Measurements from ENCODE around the gene DDX24.

DDX24 gene

DNA sequence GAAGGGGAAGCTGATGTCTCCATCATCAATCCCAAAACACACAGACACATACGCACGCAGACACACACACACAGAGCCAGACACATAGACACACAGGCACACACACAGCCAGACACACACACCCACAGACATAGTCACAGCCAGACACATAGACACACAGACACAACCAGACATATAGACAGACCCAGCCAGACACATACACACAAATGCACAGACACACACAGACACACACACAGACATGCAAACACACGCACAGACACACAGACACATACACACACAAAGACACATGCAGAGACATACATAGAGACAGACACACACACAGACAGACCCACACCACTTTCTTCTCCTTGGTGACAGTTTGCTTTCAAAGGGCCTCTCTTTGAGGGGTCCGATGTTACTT, 77.6 kb downstream of the DDX24 start:
- no peak for DNase-seq

DNA sequence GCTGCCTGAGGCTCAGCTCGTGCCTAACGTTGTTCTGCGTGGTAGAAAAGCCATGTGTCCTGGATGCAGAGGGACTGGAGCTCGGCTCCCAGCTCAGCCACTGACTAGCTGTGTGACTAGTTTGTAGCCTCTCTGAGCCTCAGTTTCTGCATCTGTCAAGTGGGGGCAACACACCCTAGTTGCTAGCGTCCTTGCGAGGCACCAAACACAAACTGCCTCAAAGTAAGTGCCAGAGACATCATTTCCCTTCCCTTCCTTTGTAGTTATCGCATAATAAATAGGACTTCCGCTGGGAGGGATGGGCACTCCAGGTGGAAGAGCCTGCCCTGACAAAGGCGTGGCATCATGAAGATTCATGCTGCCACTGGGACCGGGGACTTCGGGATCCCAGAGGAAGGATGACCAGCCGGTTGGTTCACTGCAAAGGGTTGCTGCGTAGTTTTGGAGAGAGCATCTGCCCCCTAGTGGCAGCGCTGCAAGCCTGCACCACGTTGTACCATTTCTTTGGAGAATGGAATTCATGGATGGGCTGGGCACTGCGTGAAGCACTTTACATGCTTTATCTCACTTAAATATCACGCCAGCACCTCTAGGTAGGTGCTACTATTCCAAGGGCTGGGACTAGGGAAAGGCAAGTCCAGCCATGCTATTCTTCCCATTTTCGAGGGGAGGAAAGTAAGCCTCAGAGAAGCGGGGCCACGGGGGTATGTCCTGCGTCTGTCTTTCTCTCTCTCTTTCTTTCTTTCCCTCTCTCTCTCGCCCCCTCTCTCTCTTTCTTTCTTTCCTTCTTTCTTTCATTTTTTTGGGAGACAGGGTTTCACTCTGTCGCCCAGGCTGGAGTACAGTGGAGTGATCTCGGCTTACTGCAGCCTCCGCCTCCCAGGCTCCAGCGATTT, 79.3 kb downstream of the DDX24 start:
- peak; percentile 50 to 52 for DNase-seq

DNA sequence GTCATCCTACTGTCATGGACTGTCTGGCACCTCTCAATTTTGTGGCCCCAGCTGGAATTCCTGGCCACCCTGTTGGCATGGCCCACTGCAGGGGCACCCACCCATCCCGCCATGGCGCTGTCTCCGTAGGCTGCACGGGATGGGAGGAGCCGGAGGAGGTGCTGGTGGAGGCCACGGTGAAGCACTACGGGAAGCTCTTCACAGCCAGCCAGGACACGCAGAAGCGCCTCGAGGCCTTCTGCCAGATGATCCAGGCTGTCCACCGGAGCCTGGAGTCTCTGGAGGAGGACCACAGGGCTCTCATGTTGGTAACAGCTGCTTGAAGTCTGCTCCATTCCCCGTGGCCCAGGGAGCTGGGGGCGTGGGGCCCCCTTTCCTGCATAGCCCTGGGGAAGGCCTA, 80.0 kb downstream of the DDX24 start:
- no peak for DNase-seq

DNA sequence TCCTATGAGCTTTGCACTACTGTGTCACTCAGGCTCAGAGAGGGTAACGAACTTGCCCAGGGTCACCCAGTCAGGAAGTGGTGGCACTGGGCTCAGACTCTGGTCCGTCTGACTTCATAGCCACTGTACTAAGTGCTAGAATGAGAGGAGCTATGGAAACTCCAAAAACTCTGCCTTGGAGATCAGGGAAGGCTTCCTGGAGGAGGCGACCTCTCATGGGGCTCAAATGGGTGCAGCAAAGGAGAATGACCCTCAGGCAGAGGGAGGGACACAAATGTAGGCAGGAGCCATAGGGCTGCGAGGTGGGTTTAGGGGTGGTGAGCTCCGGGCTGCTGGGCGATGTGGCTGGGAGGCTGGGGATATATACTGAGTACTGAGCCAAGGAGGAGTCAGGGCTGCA, 80.7 kb downstream of the DDX24 start:
- no peak for DNase-seq

DNA sequence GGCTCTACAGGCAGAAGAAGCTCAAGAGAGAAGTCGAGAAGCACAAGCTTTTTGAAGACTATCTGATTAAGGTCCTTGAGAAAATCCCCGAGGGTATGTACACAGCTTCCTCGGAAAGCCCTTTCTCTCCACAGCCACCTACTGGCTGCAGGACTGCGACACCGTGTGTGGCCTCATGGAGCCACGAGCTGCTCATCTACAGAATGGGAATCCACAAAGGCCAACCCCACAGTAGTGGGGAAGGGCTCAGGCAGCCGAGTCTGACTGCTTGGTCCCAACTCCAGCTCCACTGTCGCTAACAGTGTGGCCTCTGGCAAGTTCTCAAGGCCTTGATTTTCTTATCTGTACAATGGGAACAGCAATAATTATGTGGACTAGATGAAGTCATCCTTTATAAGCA, 81.4 kb downstream of the DDX24 start:
- DNase-seq: no peak

DNA sequence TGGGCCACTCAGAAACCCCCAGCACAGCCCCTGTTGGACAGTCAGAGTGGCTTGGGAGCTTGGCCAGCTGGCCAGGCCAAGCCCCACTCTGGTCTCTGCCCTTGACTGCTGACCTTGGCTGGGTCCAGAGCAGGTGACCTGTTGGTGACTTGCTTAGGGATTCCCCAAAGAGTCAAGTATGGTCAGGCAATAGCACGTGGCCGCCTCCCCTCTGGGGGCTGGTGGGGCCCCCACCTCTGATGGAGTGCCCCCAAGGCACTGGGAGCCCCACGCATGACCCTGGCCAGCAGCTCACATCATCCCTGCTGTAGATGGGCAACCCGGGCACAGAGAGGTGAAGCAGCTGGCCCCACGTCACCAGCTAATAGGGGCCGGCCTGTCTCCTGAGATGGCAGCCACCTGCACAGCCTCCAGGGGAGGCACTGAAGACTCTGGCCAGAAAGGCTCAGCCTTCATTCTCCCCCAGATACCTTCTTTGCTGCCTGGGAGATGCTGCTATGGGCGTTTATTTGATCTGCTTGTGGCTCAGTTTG, 82.1 kb downstream of the DDX24 start:
- no peak for DNase-seq
